ENCODE results near the gene IGSF8.
"Not testable (repeated sequence)": the region's sequence is repeated elsewhere in the genome, so short reads cannot be mapped to it uniquely, and the experiment has no call there.

Gene IGSF8

GRCh38 chr1:160133990-160134770 is 35.8 kb upstream of the IGSF8 start:
- H3K9me3 ChIP-seq (ENCODE audit: low read length) = no peaks in the 10 kb centered on the region
- H3K9ac ChIP-seq (ENCODE audit: low read length) = no peak overlapping the region
- no peak overlapping the region for H3K27ac ChIP-seq (ENCODE audit: low read depth, low read length)

GRCh38 chr1:160131803-160132565 is 33.6 kb upstream of the IGSF8 start:
- no peak overlapping the region for H3K9ac ChIP-seq (ENCODE audit: low read length)
- peak overlapping the region; percentile 0 for H3K27ac ChIP-seq (ENCODE audit: low read depth, low read length)
- H3K9me3 ChIP-seq (ENCODE audit: low read length) = no peaks in the 10 kb centered on the region
- no peaks in the 10 kb centered on the region for H3K4me1 ChIP-seq (ENCODE audit: insufficient read depth, low read length)
- H3K4me3 ChIP-seq (ENCODE audit: low read depth in 1 of 2, low read length in 2 of 2) = no peak overlapping the region
- H3K27me3 ChIP-seq (ENCODE audit: control insufficient read depth in 1 of 2, insufficient read depth in 2 of 2, low read length in 2 of 2) = no peaks in the 10 kb centered on the region
- peaks cover 89% of the 10 kb centered on the region for H3K36me3 ChIP-seq (ENCODE audit: insufficient read depth, low read length)

More at GRCh38 chr1:160133990-160134770, 35.8 kb upstream of the IGSF8 start:
- H3K36me3 ChIP-seq (ENCODE audit: insufficient read depth, low read length) = peaks cover 82% of the 10 kb centered on the region
- H3K4me1 ChIP-seq (ENCODE audit: insufficient read depth, low read length) = no peaks in the 10 kb centered on the region
- no peak overlapping the region for H3K4me3 ChIP-seq (ENCODE audit: low read depth in 1 of 2, low read length in 2 of 2)
- H3K27me3 ChIP-seq (ENCODE audit: control insufficient read depth in 1 of 2, insufficient read depth in 2 of 2, low read length in 2 of 2) = no peaks in the 10 kb centered on the region

GRCh38 chr1:160130939-160131338 is 32.5 kb upstream of the IGSF8 start:
- Histone ChIP-seq H3K9ac (ENCODE audit: low read length) (no peak overlapping the region), H3K9me3 (ENCODE audit: low read length) (no peaks in the 10 kb centered on the region), H3K27ac (ENCODE audit: low read depth, low read length) (no peak overlapping the region), H3K4me1 (ENCODE audit: insufficient read depth, low read length) (no peaks in the 10 kb centered on the region), H3K27me3 (ENCODE audit: control insufficient read depth in 1 of 2, insufficient read depth in 2 of 2, low read length in 2 of 2) (no peaks in the 10 kb centered on the region), H3K36me3 (ENCODE audit: insufficient read depth, low read length) (peaks cover 87% of the 10 kb centered on the region), H3K4me3 (ENCODE audit: low read depth in 1 of 2, low read length in 2 of 2) (no peak overlapping the region)

GRCh38 chr1:160130486-160130885 is 32.1 kb upstream of the IGSF8 start:
- no peaks in the 10 kb centered on the region for H3K9me3 ChIP-seq (ENCODE audit: low read length)

GRCh38 chr1:160129966-160130365 is 31.5 kb upstream of the IGSF8 start:
- H3K4me3 ChIP-seq (ENCODE audit: low read depth in 1 of 2, low read length in 2 of 2) = no peak overlapping the region
- H3K27me3 ChIP-seq (ENCODE audit: control insufficient read depth in 1 of 2, insufficient read depth in 2 of 2, low read length in 2 of 2) = no peaks in the 10 kb centered on the region
- H3K4me1 ChIP-seq (ENCODE audit: insufficient read depth, low read length) = peaks cover under 1% of the 10 kb centered on the region
- peaks cover 89% of the 10 kb centered on the region for H3K36me3 ChIP-seq (ENCODE audit: insufficient read depth, low read length)
- H3K27ac ChIP-seq (ENCODE audit: low read depth, low read length) = no peak overlapping the region
- H3K9me3 ChIP-seq (ENCODE audit: low read length) = no peaks in the 10 kb centered on the region
- no peak overlapping the region for H3K9ac ChIP-seq (ENCODE audit: low read length)

More at GRCh38 chr1:160130486-160130885, 32.1 kb upstream of the IGSF8 start:
- Histone ChIP-seq H3K36me3 (ENCODE audit: insufficient read depth, low read length) (peaks cover 87% of the 10 kb centered on the region), H3K4me1 (ENCODE audit: insufficient read depth, low read length) (no peaks in the 10 kb centered on the region), H3K4me3 (ENCODE audit: low read depth in 1 of 2, low read length in 2 of 2) (no peak overlapping the region), H3K27ac (ENCODE audit: low read depth, low read length) (no peak overlapping the region), H3K9ac (ENCODE audit: low read length) (no peak overlapping the region), H3K27me3 (ENCODE audit: control insufficient read depth in 1 of 2, insufficient read depth in 2 of 2, low read length in 2 of 2) (no peaks in the 10 kb centered on the region)

GRCh38 chr1:160129558-160129957 is 31.1 kb upstream of the IGSF8 start:
- H3K27me3 ChIP-seq (ENCODE audit: control insufficient read depth in 1 of 2, insufficient read depth in 2 of 2, low read length in 2 of 2) = no peaks in the 10 kb centered on the region
- H3K36me3 ChIP-seq (ENCODE audit: insufficient read depth, low read length) = peaks cover 89% of the 10 kb centered on the region
- no peak overlapping the region for H3K4me3 ChIP-seq (ENCODE audit: low read depth in 1 of 2, low read length in 2 of 2)
- no peak overlapping the region for H3K9ac ChIP-seq (ENCODE audit: low read length)
- peaks cover 5% of the 10 kb centered on the region for H3K4me1 ChIP-seq (ENCODE audit: insufficient read depth, low read length)
- H3K9me3 ChIP-seq (ENCODE audit: low read length) = no peaks in the 10 kb centered on the region
- H3K27ac ChIP-seq (ENCODE audit: low read depth, low read length) = no peak overlapping the region

- Histone ChIP-seq H3K9ac (ENCODE audit: low read length) (no peak overlapping the region), H3K27ac (ENCODE audit: low read depth, low read length) (no peak overlapping the region), H3K4me3 (ENCODE audit: low read depth in 1 of 2, low read length in 2 of 2) (no peak overlapping the region), H3K4me1 (ENCODE audit: insufficient read depth, low read length) (peaks cover 10% of the 10 kb centered on the region), H3K27me3 (ENCODE audit: control insufficient read depth in 1 of 2, insufficient read depth in 2 of 2, low read length in 2 of 2) (no peaks in the 10 kb centered on the region), H3K36me3 (ENCODE audit: insufficient read depth, low read length) (peaks cover 89% of the 10 kb centered on the region), H3K9me3 (ENCODE audit: low read length) (no peaks in the 10 kb centered on the region)
These were observed 30.6 kb upstream of the IGSF8 start for GRCh38 chr1:160129046-160129445.

GRCh38 chr1:160128636-160129035 is 30.2 kb upstream of the IGSF8 start:
- Histone ChIP-seq H3K9me3 (ENCODE audit: low read length) (no peaks in the 10 kb centered on the region), H3K4me3 (ENCODE audit: low read depth in 1 of 2, low read length in 2 of 2) (no peak overlapping the region), H3K9ac (ENCODE audit: low read length) (no peak overlapping the region), H3K36me3 (ENCODE audit: insufficient read depth, low read length) (peaks cover 91% of the 10 kb centered on the region), H3K4me1 (ENCODE audit: insufficient read depth, low read length) (peaks cover 12% of the 10 kb centered on the region), H3K27me3 (ENCODE audit: control insufficient read depth in 1 of 2, insufficient read depth in 2 of 2, low read length in 2 of 2) (no peaks in the 10 kb centered on the region), H3K27ac (ENCODE audit: low read depth, low read length) (no peak overlapping the region)

GRCh38 chr1:160127865-160128523 is 29.6 kb upstream of the IGSF8 start:
- H3K27me3 ChIP-seq (ENCODE audit: control insufficient read depth in 1 of 2, insufficient read depth in 2 of 2, low read length in 2 of 2) = no peaks in the 10 kb centered on the region
- H3K27ac ChIP-seq (ENCODE audit: low read depth, low read length) = peak overlapping the region; percentile 49
- H3K9ac ChIP-seq (ENCODE audit: low read length) = no peak overlapping the region
- H3K4me3 ChIP-seq (ENCODE audit: low read depth in 1 of 2, low read length in 2 of 2) = no peak overlapping the region
- peaks cover 91% of the 10 kb centered on the region for H3K36me3 ChIP-seq (ENCODE audit: insufficient read depth, low read length)
- H3K9me3 ChIP-seq (ENCODE audit: low read length) = no peaks in the 10 kb centered on the region
- H3K4me1 ChIP-seq (ENCODE audit: insufficient read depth, low read length) = peaks cover 12% of the 10 kb centered on the region

- no peak overlapping the region for H3K27ac ChIP-seq (ENCODE audit: low read depth, low read length)
- no peak overlapping the region for H3K4me3 ChIP-seq (ENCODE audit: low read depth in 1 of 2, low read length in 2 of 2)
- H3K36me3 ChIP-seq (ENCODE audit: insufficient read depth, low read length) = peaks cover 90% of the 10 kb centered on the region
- peaks cover 12% of the 10 kb centered on the region for H3K4me1 ChIP-seq (ENCODE audit: insufficient read depth, low read length)
- no peaks in the 10 kb centered on the region for H3K9me3 ChIP-seq (ENCODE audit: low read length)
- H3K27me3 ChIP-seq (ENCODE audit: control insufficient read depth in 1 of 2, insufficient read depth in 2 of 2, low read length in 2 of 2) = no peaks in the 10 kb centered on the region
- no peak overlapping the region for H3K9ac ChIP-seq (ENCODE audit: low read length)
These were observed 29.0 kb upstream of the IGSF8 start for GRCh38 chr1:160127381-160127780.

- Histone ChIP-seq H3K36me3 (ENCODE audit: insufficient read depth, low read length) (peaks cover 94% of the 10 kb centered on the region), H3K4me1 (ENCODE audit: insufficient read depth, low read length) (peaks cover 12% of the 10 kb centered on the region)
- not testable (repeated sequence) for H3K9ac ChIP-seq (ENCODE audit: low read length); H3K4me3 ChIP-seq (ENCODE audit: low read depth in 1 of 2, low read length in 2 of 2); H3K27ac ChIP-seq (ENCODE audit: low read depth, low read length); H3K27me3 ChIP-seq (ENCODE audit: control insufficient read depth in 1 of 2, insufficient read depth in 2 of 2, low read length in 2 of 2); H3K9me3 ChIP-seq (ENCODE audit: low read length)
These were observed 27.9 kb upstream of the IGSF8 start for GRCh38 chr1:160126342-160126741.

Measured in muscle layer of colon (tissue), 2 donors.